ENCODE measurements around the gene TASOR2. TPM values are rescaled to one million over a fixed set of nuclear protein-coding genes. Genes with fewer than 3 reads are reported as not detected.

TASOR2 gene
- total and polyA plus RNA-seq, 9 of the 15 experiments (the other 6 are each of a cell fraction or from before 2014, with no cell fraction given), result 12.7 to 75.3 (median 52.3) TPM

GRCh38 chr10:5641501-5641900 is 43.1 kb upstream of the TASOR2 start:
- no peaks in the 10 kb centered on the region for H4K20me1 ChIP-seq (replicated peaks; ENCODE audit: control insufficient read depth, insufficient read depth, low read length)
- no peak overlapping the region for H3K4me3 ChIP-seq
- DNase-seq (ENCODE audit: extremely low read depth in 1 of 4, low spot score in 3 of 4) (no peak), FAIRE-seq (no peak), ATAC-seq (no peak)
- BruUV-seq (replicated peaks), result no TSS peak
- H3K79me2 ChIP-seq (ENCODE audit: control insufficient read depth, insufficient read depth, low read length), result no peaks in the 10 kb centered on the region
- intact Hi-C loops (cut with micrococcal nuclease), result no loop called here
- no peak overlapping the region for H2AFZ ChIP-seq (ENCODE audit: low read depth, low read length)
- no peaks in the 10 kb centered on the region for H3K9me1 ChIP-seq (ENCODE audit: control insufficient read depth, insufficient read depth, low read length)
- ChIA-PET POLR2A (interaction anchor here (1.0 kb wide), 1 partner anchor 19 kb away, joined by 3 read pairs; no protein-coding TSS in a partner anchor), CTCF (ENCODE audit: low intra/inter-chr PET ratio) (no interaction called here)
- peaks cover 0 to 5% of the 10 kb centered on the region in 2 experiments; a peak in 1 of 5 replicates for H3K4me1 ChIP-seq (replicated peaks in 1 of 2; ENCODE audit: control insufficient read depth in 2 of 2, insufficient read depth in 2 of 2, low read length in 2 of 2)
- no peak overlapping the region for H3K9ac ChIP-seq (ENCODE audit: insufficient read depth in 1 of 2, low read depth in 2 of 2, low read length in 2 of 2)
- H3K27me3 ChIP-seq (ENCODE audit: control insufficient read depth in 2 of 2, insufficient read depth in 2 of 2, low read length in 2 of 2), result no peaks in the 10 kb centered on the region
- TF ChIP-seq TSHZ1 (CRISPR knock-in tag; IDR thresholded peaks at IDR 0.05) (no peak), USF2 (CRISPR knock-in tag; IDR thresholded peaks at IDR 0.05) (no peak), ZBTB33 (CRISPR knock-in tag; IDR thresholded peaks at IDR 0.05) (peak; percentile 58; the same call in 1 of the 2 replicates)
- in situ Hi-C loops (cut with MboI), result no loop called here
- no peak overlapping the region for H3K4me2 ChIP-seq (ENCODE audit: insufficient read depth, low read length)
- peaks cover 23% of the 10 kb centered on the region; the same call in 2 of the 3 replicates for H3K36me3 ChIP-seq (ENCODE audit: control insufficient read depth, insufficient read depth, low read length)
- H3K9me3 ChIP-seq (replicated peaks; ENCODE audit: control insufficient read depth, insufficient read depth, low read depth, low read length), result no peaks in the 10 kb centered on the region
- 86% methylated on average over 22 of the region's 25 CpGs for WGBS (ENCODE audit: insufficient coverage, low coverage, missing lambda C conversion rate)
- no peak overlapping the region for H3K27ac ChIP-seq (ENCODE audit: extremely low read depth, low read depth, low read length)

Data from K562 (cell line).